WERI-Rb-1 (cell line): ENCODE data around the gene B3GALT5.

ENCODE experiments used
- DNase-seq: peaks from one replicate; pipeline ENCODE4 v3.0.0-alpha.2; 2020
- H3K27ac ChIP-seq: fragments of 250-450 bp; sonication (Bioruptor Pico); 2 replicates; pipeline ENCODE4 v1.5.1; 2020; ENCODE audit warnings: mild to moderate bottlenecking, moderate library complexity
- H3K27me3 ChIP-seq: fragments of 250-450 bp; sonication (Bioruptor Pico); 2 replicates; pipeline ENCODE4 v1.5.1; 2021; ENCODE audit warnings: mild to moderate bottlenecking, low read depth, moderate library complexity; ENCODE audit not compliant: insufficient read depth, severe bottlenecking
- H3K36me3 ChIP-seq: fragments of 250-450 bp; sonication (Bioruptor Pico); 2 replicates; pipeline ENCODE4 v1.5.1; 2020; ENCODE audit warnings: mild to moderate bottlenecking, moderate library complexity
- H3K4me3 ChIP-seq: 2 replicates; pipeline ENCODE4 v1.5.1; 2011; ENCODE audit warnings: low read depth, mild to moderate bottlenecking, control low read depth, low read length
- H3K9me3 ChIP-seq: fragments of 250-450 bp; sonication (Bioruptor Pico); 2 replicates; pipeline ENCODE4 v1.5.1; 2021; ENCODE audit warnings: mild to moderate bottlenecking, moderate library complexity; ENCODE audit not compliant: severe bottlenecking
- CTCF ChIP-seq: IDR thresholded peaks from 2 replicates; pipeline ENCODE4 v1.5.1; 2011; ENCODE audit warnings: low read depth, mild to moderate bottlenecking, control low read depth, inconsistent platforms, low read length

The B3GALT5 gene

GRCh38 chr21:39638281-39638680, 25.5 kb downstream of the B3GALT5 start:
- no peak for TF ChIP-seq CTCF
- Histone ChIP-seq H3K4me3 (no peak overlapping the region), H3K27me3 (no peaks in the 10 kb centered on the region)

GRCh38 chr21:39640754-39641153, 28.0 kb downstream of the B3GALT5 start:
- H3K4me3 ChIP-seq: no peak overlapping the region
- DNase-seq: no peak
- H3K36me3 ChIP-seq: no peaks in the 10 kb centered on the region
- H3K9me3 ChIP-seq: no peaks in the 10 kb centered on the region
- H3K27ac ChIP-seq: no peak overlapping the region
- no peaks in the 10 kb centered on the region for H3K27me3 ChIP-seq
- no peak for TF ChIP-seq CTCF

More at GRCh38 chr21:39638281-39638680, 25.5 kb downstream of the B3GALT5 start:
- Histone ChIP-seq H3K27ac (no peak overlapping the region), H3K9me3 (no peaks in the 10 kb centered on the region), H3K36me3 (no peaks in the 10 kb centered on the region)
- DNase-seq: no peak

GRCh38 chr21:39641827-39642450, 29.2 kb downstream of the B3GALT5 start:
- TF ChIP-seq CTCF: no peak
- DNase-seq: no peak
- H3K36me3 ChIP-seq: no peaks in the 10 kb centered on the region
- no peaks in the 10 kb centered on the region for H3K9me3 ChIP-seq
- H3K4me3 ChIP-seq: no peak overlapping the region
- H3K27me3 ChIP-seq: no peaks in the 10 kb centered on the region
- H3K27ac ChIP-seq: no peak overlapping the region

- DNase-seq: no peak
- H3K9me3 ChIP-seq: no peaks in the 10 kb centered on the region
- H3K36me3 ChIP-seq: no peaks in the 10 kb centered on the region
- no peak overlapping the region for H3K4me3 ChIP-seq
- no peak for TF ChIP-seq CTCF
- H3K27me3 ChIP-seq: no peaks in the 10 kb centered on the region
- no peak overlapping the region for H3K27ac ChIP-seq
Measured at GRCh38 chr21:39644062-39644560, 31.4 kb downstream of the B3GALT5 start.

- Histone ChIP-seq H3K27me3 (no peaks in the 10 kb centered on the region), H3K9me3 (no peaks in the 10 kb centered on the region), H3K27ac (no peak overlapping the region), H3K4me3 (no peak overlapping the region), H3K36me3 (no peaks in the 10 kb centered on the region)
- DNase-seq: no peak
- TF ChIP-seq CTCF: no peak
Measured at GRCh38 chr21:39645331-39645730, 32.6 kb downstream of the B3GALT5 start.

GRCh38 chr21:39647476-39647875, 34.7 kb downstream of the B3GALT5 start:
- no peak for DNase-seq
- Histone ChIP-seq H3K27ac (no peak overlapping the region), H3K4me3 (no peak overlapping the region), H3K27me3 (no peaks in the 10 kb centered on the region), H3K36me3 (no peaks in the 10 kb centered on the region), H3K9me3 (peaks cover 6% of the 10 kb centered on the region)
- TF ChIP-seq CTCF: no peak
